HepG2 (cell line): ENCODE measurements around the gene SEC63. TPM values are rescaled to one million over a fixed set of nuclear protein-coding genes. Genes with fewer than 3 reads are reported as not detected.

Experiments used
- ATAC-seq: fragments of 200-7000 bp; cut with Tn5 transposase; 3 replicates; pipeline ENCODE4 v1.9.1; 2020; ENCODE audit warnings: mild to moderate bottlenecking, moderate library complexity
- BruUV-seq: library from RNA; stranded (reverse); fragments of 400-500 nt; replicated peaks from 2 replicates; lab custom pipeline; 2021; lab: Mats Ljungman, UMichigan
- CTCF ChIA-PET: fragments of 300-600 bp; formaldehyde crosslinking; extraction: SDS; loops from one replicate; lab custom pipeline; 2021; ENCODE audit warnings: low total read pairs, inconsistent platforms, low intra/inter-chr PET ratio; lab: Yijun Ruan, JAX
- POLR2A ChIA-PET: fragments of 350-600 bp; sonication (Branson Sonifier 250); formaldehyde crosslinking; loops from one replicate; lab custom pipeline; 2020; ENCODE audit warnings: antibody characterized with exemption, inconsistent platforms; lab: Yijun Ruan, JAX
- DNase-seq: peaks from one replicate; pipeline ENCODE4 v3.0.0-alpha.2; 2015; ENCODE audit warnings: low spot score
- FAIRE-seq: peaks from 3 replicates; lab custom pipeline; 2011; peaks lifted over from hg19 to GRCh38; lab: Jason Lieb, UNC
- H2AFZ ChIP-seq: one replicate; pipeline ENCODE4 v1.6.1; 2011; ENCODE audit warnings: low read length, inconsistent platforms
- H3K27ac ChIP-seq: fragments of 300-600 bp; 3 replicates; pipeline ENCODE4 v1.8.0; 2011; ENCODE audit warnings: mixed run types, mild to moderate bottlenecking, mixed read lengths, low read length, inconsistent platforms; ENCODE audit not compliant: insufficient read depth; ENCODE audit errors: extremely low read length
- H3K27me3 ChIP-seq, 2 experiments: fragments of 200-600 bp in 1 of 2; 2 replicates in 1 of 2; 3 replicates in 1 of 2; pipeline versions ENCODE4 v1.6.0 to v1.8.0; 2011; ENCODE audit warnings: low read length in 2 of 2, mild to moderate bottlenecking in 2 of 2, moderate library complexity in 2 of 2, inconsistent platforms in 1 of 2; ENCODE audit not compliant: insufficient read depth in 2 of 2, control insufficient read depth in 1 of 2
- H3K36me3 ChIP-seq, 2 experiments: fragments of 200-600 bp in 1 of 2; replicated peaks in 1 of 2; 2 replicates in 1 of 2; 3 replicates in 1 of 2; pipeline versions ENCODE4 v1.5.1 to v1.8.0; 2011; ENCODE audit warnings: low read length in 2 of 2, inconsistent platforms in 1 of 2; ENCODE audit not compliant: insufficient read depth in 2 of 2, control insufficient read depth in 1 of 2
- H3K4me1 ChIP-seq: 2 replicates; pipeline ENCODE4 v1.5.1; 2012; ENCODE audit warnings: low read length, inconsistent platforms; ENCODE audit not compliant: insufficient read depth
- H3K4me2 ChIP-seq: 2 replicates; pipeline ENCODE4 v1.6.0; 2011; ENCODE audit warnings: low read depth, low read length, inconsistent platforms
- H3K4me3 ChIP-seq, 3 experiments: fragments of 200-600 bp in 1 of 3; sonication (generic), shearing (Covaris generic) in 1 of 3; replicated peaks in 1 of 3; 2 replicates each; pipeline ENCODE4 v1.5.1; 2011 to 2016; ENCODE audit warnings: low read length in 3 of 3, inconsistent platforms in 2 of 3, low read depth in 2 of 3, mild to moderate bottlenecking in 2 of 3, control low read depth in 1 of 3, mixed read lengths in 1 of 3; ENCODE audit not compliant: insufficient read depth in 1 of 3
- H3K79me2 ChIP-seq: one replicate; pipeline ENCODE4 v1.6.1; 2011; ENCODE audit warnings: low read length, inconsistent platforms; ENCODE audit not compliant: insufficient read depth
- H3K9ac ChIP-seq: 2 replicates; pipeline ENCODE4 v1.6.0; 2011; ENCODE audit warnings: mild to moderate bottlenecking, low read depth, low read length, inconsistent platforms; ENCODE audit not compliant: insufficient read depth
- H3K9me3 ChIP-seq: 2 replicates; pipeline ENCODE4 v1.5.1; 2012; ENCODE audit warnings: mild to moderate bottlenecking, low read length
- H4K20me1 ChIP-seq: 2 replicates; pipeline ENCODE4 v1.6.0; 2011; ENCODE audit warnings: inconsistent platforms, mild to moderate bottlenecking, low read length, moderate library complexity; ENCODE audit not compliant: insufficient read depth
- CBFB ChIP-seq: sonication (generic); formaldehyde crosslinking; IDR thresholded peaks from 2 replicates; pipeline ENCODE4 v1.4.0; 2020; ENCODE audit warnings: missing genetic modification reagents
- EED ChIP-seq: sonication (generic); formaldehyde crosslinking; IDR thresholded peaks from 2 replicates; pipeline ENCODE4 v1.5.0; 2020; ENCODE audit warnings: mild to moderate bottlenecking, missing genetic modification reagents
- FOXK2 ChIP-seq: fragments of 450-650 bp; IDR thresholded peaks from 2 replicates; pipeline ENCODE4 v1.6.1; 2016
- FOXO1 ChIP-seq: sonication (generic); formaldehyde crosslinking; IDR thresholded peaks from 2 replicates; pipeline ENCODE4 v1.4.0; 2020; ENCODE audit warnings: missing genetic modification reagents
- MAF1 ChIP-seq: sonication (generic); formaldehyde crosslinking; IDR thresholded peaks from 2 replicates; pipeline ENCODE4 v1.5.0; 2020; ENCODE audit warnings: missing genetic modification reagents, borderline replicate concordance
- MIER3 ChIP-seq: IDR thresholded peaks from 2 replicates; pipeline ENCODE4 v1.6.1; 2016; ENCODE audit warnings: missing compliant biosample characterization, borderline replicate concordance
- RFX1 ChIP-seq: fragments of 450-650 bp; IDR thresholded peaks from 2 replicates; pipeline ENCODE4 v1.6.1; 2017
- RORA ChIP-seq: sonication (generic); formaldehyde crosslinking; IDR thresholded peaks from 2 replicates; pipeline ENCODE4 v1.5.0; 2020; ENCODE audit warnings: mild to moderate bottlenecking, missing genetic modification reagents, moderate library complexity
- TGIF2 ChIP-seq: IDR thresholded peaks from 2 replicates; pipeline ENCODE4 v1.6.1; 2016; ENCODE audit warnings: control low read depth, missing compliant biosample characterization
- ZNF20 ChIP-seq: sonication (generic); formaldehyde crosslinking; IDR thresholded peaks from 2 replicates; pipeline ENCODE4 v1.4.0; 2020; ENCODE audit warnings: mild to moderate bottlenecking, moderate library complexity, missing genetic modification reagents
- ZNF460 ChIP-seq: sonication (generic); formaldehyde crosslinking; IDR thresholded peaks from 2 replicates; pipeline ENCODE4 v1.5.1; 2020; ENCODE audit warnings: missing genetic modification reagents, mild to moderate bottlenecking, borderline replicate concordance
- WGBS: methylation state at CpG from one replicate; pipeline ENCODE4 v1.1.6; 2017; ENCODE audit warnings: low lambda C conversion rate; 5-methylcytosine and 5-hydroxymethylcytosine counted together
- in situ Hi-C: cut with HindIII; loops from 2 replicates; pipeline ENCODE4 v1.10.0; 2017; ENCODE audit warnings: low pct_unique_long_range_greater_than_20kb; ENCODE audit not compliant: extremely low pct_ligation_motif_present
- intact Hi-C: fragments of 100-400 bp; cut with micrococcal nuclease; formaldehyde crosslinking; loops from one replicate; pipeline ENCODE4 v1.10.0; 2022; ENCODE audit not compliant: unreplicated experiment
- polyA plus RNA-seq, 8 experiments: library from polyadenylated mRNA; depleted of rRNA in 3 of 8; stranded (reverse) in 7 of 8; unstranded in 1 of 8; fragments of >200 nt; fragmentation: Illumina TruSeq in 4 of 8; extraction: Trizol in 4 of 8; gene quantifications; 2 replicates each; pipeline versions ENCODE4 v1.2.1 to v1.2.3, GENCODE V29; 2011 to 2016; ENCODE audit warnings: low read depth in 4 of 8, missing spikeins in 1 of 8, mixed read lengths in 1 of 8; ENCODE audit not compliant: insufficient read depth in 1 of 8
- total RNA-seq, 5 experiments: library from RNA; depleted of rRNA; stranded (reverse); fragments of >200 nt; fragmentation: Illumina TruSeq; extraction: Trizol; gene quantifications; 2 replicates each; pipeline ENCODE4 v1.2.3, GENCODE V29; 2016; ENCODE audit warnings: low read depth in 1 of 5
- TF ChIP-seq, protein P1 (sequence below): sonication (generic); formaldehyde crosslinking; IDR thresholded peaks from 2 replicates; pipeline ENCODE4 v1.8.1; 2023; ENCODE audit warnings: missing genetic modification reagents, inconsistent platforms, borderline replicate concordance
- TF ChIP-seq, protein P2 (sequence below): sonication (generic); formaldehyde crosslinking; IDR thresholded peaks from 2 replicates; pipeline ENCODE4 v1.4.0; 2020; ENCODE audit warnings: mild to moderate bottlenecking, missing genetic modification reagents, borderline replicate concordance

SEC63 gene
- total and polyA plus RNA-seq, 2 of the 13 experiments (the other 11 are each of a cell fraction or from before 2014, with no cell fraction given): 20.2 to 45.9 TPM

DNA sequence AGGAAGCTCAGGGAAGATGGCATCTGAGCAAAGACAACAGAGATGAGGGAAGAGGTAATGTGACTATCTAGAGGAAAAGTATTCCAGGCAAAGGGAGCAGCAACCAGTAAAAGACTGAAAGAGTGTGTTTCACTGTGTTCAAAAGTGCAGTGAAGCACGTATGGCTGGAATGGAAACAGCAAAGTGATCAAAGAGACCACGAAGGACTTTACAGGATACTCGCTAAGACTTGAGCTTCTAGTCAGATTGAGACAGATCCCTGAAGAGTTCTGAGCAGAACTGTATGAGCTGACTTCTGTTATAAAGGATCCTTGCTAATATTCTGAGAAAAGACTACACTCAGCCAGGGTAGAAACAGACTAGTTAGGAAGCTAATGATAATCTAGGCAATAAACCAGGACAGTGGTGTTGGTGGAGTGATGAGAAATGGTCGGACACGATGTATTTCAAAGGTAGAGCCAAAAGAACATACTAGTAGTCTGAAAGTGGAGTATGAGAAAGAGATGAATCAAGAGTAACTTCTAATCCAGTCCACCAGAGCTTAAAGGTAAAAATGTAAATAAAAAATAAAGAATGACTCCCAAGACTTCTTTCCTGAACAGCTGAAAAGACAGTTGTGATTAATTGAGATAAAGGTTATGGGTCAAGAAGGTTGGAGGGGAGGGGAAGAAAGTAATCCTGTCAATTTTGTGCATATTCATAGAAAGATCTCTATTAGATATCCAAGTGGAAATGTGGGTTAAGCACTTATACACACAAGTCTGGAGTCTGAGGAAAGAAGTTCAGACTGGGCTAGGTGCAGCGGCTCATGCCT, 14.2 kb downstream of the SEC63 start:
- POLR2A ChIA-PET: interaction anchor here (1.2 kb wide), 1 partner anchor 8 kb away, joined by 4 read pairs; no protein-coding TSS in a partner anchor
- CTCF ChIA-PET: no interaction called here
- no peak for FAIRE-seq
- Histone ChIP-seq H3K9me3 (no peaks in the 10 kb centered on the region), H3K27me3 (no peaks in the 10 kb centered on the region), H3K4me3 (no peak overlapping the region), H3K36me3 (peaks cover 0 to 10% of the 10 kb centered on the region in 2 experiments; a peak in 2 of 5 replicates), H4K20me1 (peaks cover 54% of the 10 kb centered on the region), H3K4me2 (no peak overlapping the region), H3K27ac (peak overlapping the region; percentile 16), H3K9ac (no peak overlapping the region), H3K4me1 (peaks cover 65% of the 10 kb centered on the region), H2AFZ (no peak overlapping the region), H3K79me2 (peaks cover 89% of the 10 kb centered on the region)
- no TSS peak for BruUV-seq
- in situ Hi-C loops: no loop called here
- 87% methylated on average over 6 of the region's 6 CpGs for WGBS
- no peak for DNase-seq
- intact Hi-C loops: no loop called here
- ATAC-seq: no peak
- no peak for TF ChIP-seq FOXK2
- TF ChIP-seq FOXO1: no peak
- TF ChIP-seq, protein P1, sequence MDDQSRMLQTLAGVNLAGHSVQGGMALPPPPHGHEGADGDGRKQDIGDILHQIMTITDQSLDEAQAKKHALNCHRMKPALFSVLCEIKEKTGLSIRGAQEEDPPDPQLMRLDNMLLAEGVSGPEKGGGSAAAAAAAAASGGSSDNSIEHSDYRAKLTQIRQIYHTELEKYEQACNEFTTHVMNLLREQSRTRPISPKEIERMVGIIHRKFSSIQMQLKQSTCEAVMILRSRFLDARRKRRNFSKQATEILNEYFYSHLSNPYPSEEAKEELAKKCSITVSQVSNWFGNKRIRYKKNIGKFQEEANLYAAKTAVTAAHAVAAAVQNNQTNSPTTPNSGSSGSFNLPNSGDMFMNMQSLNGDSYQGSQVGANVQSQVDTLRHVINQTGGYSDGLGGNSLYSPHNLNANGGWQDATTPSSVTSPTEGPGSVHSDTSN: no peak
- TF ChIP-seq CBFB (CRISPR knock-in tag): no peak
- no peak for TF ChIP-seq ZNF20
- no peak for TF ChIP-seq RFX1
- no peak for TF ChIP-seq ZNF460
- no peak for TF ChIP-seq TGIF2
- TF ChIP-seq RORA (CRISPR knock-in tag): no peak
- no peak for TF ChIP-seq MAF1 (CRISPR knock-in tag)
- TF ChIP-seq MIER3: no peak
- TF ChIP-seq EED (CRISPR knock-in tag): no peak
- TF ChIP-seq, protein P2, sequence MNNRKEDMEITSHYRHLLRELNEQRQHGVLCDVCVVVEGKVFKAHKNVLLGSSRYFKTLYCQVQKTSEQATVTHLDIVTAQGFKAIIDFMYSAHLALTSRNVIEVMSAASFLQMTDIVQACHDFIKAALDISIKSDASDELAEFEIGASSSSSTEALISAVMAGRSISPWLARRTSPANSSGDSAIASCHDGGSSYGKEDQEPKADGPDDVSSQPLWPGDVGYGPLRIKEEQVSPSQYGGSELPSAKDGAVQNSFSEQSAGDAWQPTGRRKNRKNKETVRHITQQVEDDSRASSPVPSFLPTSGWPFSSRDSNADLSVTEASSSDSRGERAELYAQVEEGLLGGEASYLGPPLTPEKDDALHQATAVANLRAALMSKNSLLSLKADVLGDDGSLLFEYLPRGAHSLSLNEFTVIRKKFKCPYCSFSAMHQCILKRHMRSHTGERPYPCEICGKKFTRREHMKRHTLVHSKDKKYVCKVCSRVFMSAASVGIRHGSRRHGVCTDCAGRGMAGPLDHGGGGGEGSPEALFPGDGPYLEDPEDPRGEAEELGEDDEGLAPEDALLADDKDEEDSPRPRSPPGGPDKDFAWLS (CRISPR knock-in tag): no peak
